Measurements from ENCODE around the gene MDFI. TPM values are rescaled to one million over a fixed set of nuclear protein-coding genes. Genes with fewer than 3 reads are reported as not detected.

MDFI gene
- total and polyA plus RNA-seq, 7 donors: 0.53 to 3.0 (median 0.93) TPM

DNA sequence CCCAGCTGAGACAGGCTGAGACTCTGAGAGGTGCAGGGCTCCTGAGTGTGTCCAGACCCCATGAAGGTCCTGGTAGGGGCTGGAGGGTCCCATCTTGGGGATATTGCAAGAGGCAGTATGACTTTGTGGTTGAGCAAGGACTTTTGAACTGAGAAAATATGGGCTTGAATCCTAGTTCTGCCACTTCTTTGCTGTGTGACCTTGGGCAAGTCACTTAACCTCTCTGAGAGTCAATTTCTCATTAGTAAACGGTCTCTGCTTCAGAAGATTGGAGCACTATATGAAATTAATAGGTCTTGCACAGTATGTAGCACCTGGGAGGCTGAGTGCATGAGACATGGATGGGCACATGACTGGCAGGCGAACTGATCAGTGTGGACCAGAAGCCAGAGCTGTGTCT is 54.5 kb downstream of the MDFI start:
- no peaks in the 10 kb centered on the region for H3K27me3 ChIP-seq (ENCODE audit: insufficient read depth in 3 of 3, low read length in 2 of 3)
- H3K27ac ChIP-seq: no peak overlapping the region
- ATAC-seq (no peak), DNase-seq (no peak)
- TF ChIP-seq, protein P1, sequence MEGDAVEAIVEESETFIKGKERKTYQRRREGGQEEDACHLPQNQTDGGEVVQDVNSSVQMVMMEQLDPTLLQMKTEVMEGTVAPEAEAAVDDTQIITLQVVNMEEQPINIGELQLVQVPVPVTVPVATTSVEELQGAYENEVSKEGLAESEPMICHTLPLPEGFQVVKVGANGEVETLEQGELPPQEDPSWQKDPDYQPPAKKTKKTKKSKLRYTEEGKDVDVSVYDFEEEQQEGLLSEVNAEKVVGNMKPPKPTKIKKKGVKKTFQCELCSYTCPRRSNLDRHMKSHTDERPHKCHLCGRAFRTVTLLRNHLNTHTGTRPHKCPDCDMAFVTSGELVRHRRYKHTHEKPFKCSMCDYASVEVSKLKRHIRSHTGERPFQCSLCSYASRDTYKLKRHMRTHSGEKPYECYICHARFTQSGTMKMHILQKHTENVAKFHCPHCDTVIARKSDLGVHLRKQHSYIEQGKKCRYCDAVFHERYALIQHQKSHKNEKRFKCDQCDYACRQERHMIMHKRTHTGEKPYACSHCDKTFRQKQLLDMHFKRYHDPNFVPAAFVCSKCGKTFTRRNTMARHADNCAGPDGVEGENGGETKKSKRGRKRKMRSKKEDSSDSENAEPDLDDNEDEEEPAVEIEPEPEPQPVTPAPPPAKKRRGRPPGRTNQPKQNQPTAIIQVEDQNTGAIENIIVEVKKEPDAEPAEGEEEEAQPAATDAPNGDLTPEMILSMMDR (IDR thresholded peaks at IDR 0.05): no peak
- H3K9me3 ChIP-seq: no peaks in the 10 kb centered on the region
- intact Hi-C loops (cut with DNase I): no loop called here
- no peak overlapping the region for H3K4me3 ChIP-seq
- 94 to 98% (median 96%) methylated on average over 2 of the region's 2 CpGs for WGBS, 3 donors
- H3K36me3 ChIP-seq (ENCODE audit: insufficient read depth in 1 of 2, low read depth in 1 of 2): peaks cover 0 to 25% of the 10 kb centered on the region in 2 donors
- peaks cover 60% of the 10 kb centered on the region for H3K4me1 ChIP-seq

DNA sequence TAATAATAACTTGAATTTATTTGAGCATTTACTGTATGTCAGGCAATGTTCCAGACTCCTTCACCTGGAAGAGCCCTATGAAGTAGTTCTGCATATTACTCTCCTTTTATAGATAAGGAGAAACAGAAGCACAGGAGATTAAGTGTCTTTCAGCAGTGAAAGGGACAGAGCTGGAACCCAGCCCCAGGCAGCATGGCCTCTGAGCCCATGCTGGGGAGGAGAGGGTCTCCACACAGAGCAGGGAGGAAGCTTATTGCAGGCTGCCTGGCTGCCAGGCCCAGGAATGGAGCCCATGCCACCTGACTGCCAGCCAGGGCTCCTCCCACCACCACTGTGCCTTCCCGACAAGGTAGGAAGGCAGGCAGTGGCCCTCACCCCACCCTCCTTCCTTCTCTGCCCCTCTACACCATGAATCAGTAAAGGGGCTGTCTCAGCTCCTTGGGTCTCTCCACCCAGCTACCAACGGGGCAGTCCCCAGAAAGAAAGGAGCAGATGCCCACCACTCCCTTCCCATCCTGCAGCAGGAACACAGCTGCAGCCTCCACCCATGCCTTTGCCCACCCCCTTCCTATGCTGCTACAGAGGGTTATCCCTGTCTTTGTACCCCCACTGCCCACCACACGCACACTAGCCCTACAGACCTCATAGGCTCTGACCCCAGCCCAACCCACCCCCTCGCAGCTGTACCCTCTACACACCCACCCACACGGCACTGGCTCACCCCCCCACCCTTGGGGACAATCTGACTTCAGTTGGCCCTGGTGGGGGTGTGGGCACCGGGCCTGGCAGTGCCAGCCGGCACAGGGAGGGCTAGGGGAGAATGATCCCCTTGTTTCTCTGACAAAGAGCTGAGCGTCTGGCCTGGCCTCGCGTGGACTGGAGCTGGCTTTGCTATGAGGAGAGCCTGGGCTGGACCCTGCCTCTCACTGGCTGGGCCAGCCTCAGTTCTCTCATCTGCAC is 55.3 kb downstream of the MDFI start:
- H3K4me1 ChIP-seq: peaks cover 64% of the 10 kb centered on the region
- no peak overlapping the region for H3K4me3 ChIP-seq
- peaks cover 0 to 17% of the 10 kb centered on the region in 2 donors for H3K36me3 ChIP-seq (ENCODE audit: insufficient read depth in 1 of 2, low read depth in 1 of 2)
- ATAC-seq (peak in 2 of 4 donors; percentile 15 to 38), DNase-seq (no peak)
- TF ChIP-seq, protein P1 (IDR thresholded peaks at IDR 0.05): no peak
- no peaks in the 10 kb centered on the region for H3K27me3 ChIP-seq (ENCODE audit: insufficient read depth in 3 of 3, low read length in 2 of 3)
- no peaks in the 10 kb centered on the region for H3K9me3 ChIP-seq
- 36 to 64% (median 48%) methylated on average over 9 to 10 of the region's 10 CpGs for WGBS, 3 donors
- intact Hi-C loops (cut with DNase I): no loop called here
- no peak overlapping the region for H3K27ac ChIP-seq

GRCh38 chr6:41694815-41695526 is 56.7 kb downstream of the MDFI start:
- no peaks in the 10 kb centered on the region for H3K9me3 ChIP-seq

DNA sequence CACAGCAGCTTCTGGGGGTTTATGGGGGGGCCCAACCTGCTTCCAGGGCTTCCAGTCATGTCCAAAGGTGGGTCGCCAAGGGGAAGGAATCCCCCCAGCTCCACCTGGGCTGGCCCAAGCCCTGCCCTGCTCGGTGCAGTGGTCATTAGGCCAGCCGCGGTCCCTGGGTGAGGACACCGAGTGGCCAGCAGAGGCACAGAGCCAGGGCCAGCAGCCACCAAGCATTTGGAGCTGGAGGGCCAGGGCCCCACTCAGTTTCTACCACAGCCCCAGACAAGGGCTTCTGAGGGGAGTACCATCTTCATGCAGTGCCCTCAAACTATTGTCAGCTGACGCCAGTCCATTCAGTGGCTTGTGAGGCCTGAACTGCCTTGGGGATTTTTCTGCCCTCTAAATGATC is 57.6 kb downstream of the MDFI start:
- Histone ChIP-seq H3K27ac (no peak overlapping the region), H3K36me3 (ENCODE audit: insufficient read depth in 1 of 2, low read depth in 1 of 2) (peaks cover 0 to 9% of the 10 kb centered on the region in 2 donors), H3K27me3 (ENCODE audit: insufficient read depth in 3 of 3, low read length in 2 of 3) (no peaks in the 10 kb centered on the region), H3K4me1 (peaks cover 50% of the 10 kb centered on the region), H3K4me3 (no peak overlapping the region), H3K9me3 (no peaks in the 10 kb centered on the region)
- no peak for DNase-seq
- ATAC-seq: peak in 3 of 4 donors; percentile 21 to 40 (median 39)
- TF ChIP-seq, protein P1 (IDR thresholded peaks at IDR 0.05): no peak
- intact Hi-C loops (cut with DNase I): loop anchor here in 1 of 2 donors (1.0 kb wide), 1 partner anchor 19 kb away; no protein-coding TSS in a partner anchor
- 47 to 53% (median 48%) methylated on average over 6 of the region's 6 CpGs for WGBS, 3 donors

More at GRCh38 chr6:41694815-41695526, 56.7 kb downstream of the MDFI start:
- H3K4me3 ChIP-seq: no peak overlapping the region
- peaks cover 0 to 18% of the 10 kb centered on the region in 2 donors for H3K36me3 ChIP-seq (ENCODE audit: insufficient read depth in 1 of 2, low read depth in 1 of 2)
- no peak overlapping the region for H3K27ac ChIP-seq
- TF ChIP-seq, protein P1 (IDR thresholded peaks at IDR 0.05): no peak
- ATAC-seq (peak in 3 of 4 donors; percentile 28 to 58 (median 44)), DNase-seq (no peak)
- 75 to 77% (median 75%) methylated on average over 6 of the region's 6 CpGs for WGBS, 3 donors
- H3K4me1 ChIP-seq: peaks cover 52% of the 10 kb centered on the region
- H3K27me3 ChIP-seq (ENCODE audit: insufficient read depth in 3 of 3, low read length in 2 of 3): no peaks in the 10 kb centered on the region
- intact Hi-C loops (cut with DNase I): no loop called here
